MM.1S (cell line): Measurements from ENCODE around the gene NPEPL1.

Source experiments
- DNase-seq: peaks from one replicate; pipeline ENCODE4 v3.0.0-alpha.2; 2015
- H2AFZ ChIP-seq: fragments of 300-600 bp; sonication (generic); 2 replicates; pipeline ENCODE4 v1.6.0; 2016; ENCODE audit warnings: antibody characterized with exemption, low read length
- H3F3A ChIP-seq: fragments of 300-600 bp; sonication (generic); 2 replicates; pipeline ENCODE4 v1.6.1; 2016; ENCODE audit warnings: mild to moderate bottlenecking, antibody characterized with exemption, low read length, moderate library complexity, mixed read lengths; ENCODE audit not compliant: insufficient read depth
- H3K27ac ChIP-seq: fragments of 300-600 bp; sonication (generic); 2 replicates; pipeline ENCODE4 v1.5.1; 2016; ENCODE audit warnings: mild to moderate bottlenecking, low read length
- H3K27me3 ChIP-seq: fragments of 300-600 bp; sonication (generic); replicated peaks from 2 replicates; pipeline ENCODE4 v1.6.0; 2016; ENCODE audit warnings: low read length; ENCODE audit not compliant: insufficient read depth
- H3K36me3 ChIP-seq: fragments of 300-600 bp; sonication (generic); replicated peaks from 2 replicates; pipeline ENCODE4 v1.6.1; 2016; ENCODE audit warnings: mild to moderate bottlenecking, low read length, mixed read lengths; ENCODE audit not compliant: insufficient read depth
- H3K4me1 ChIP-seq: fragments of 300-600 bp; sonication (generic); 2 replicates; pipeline ENCODE4 v1.6.1; 2016; ENCODE audit warnings: low read length, mixed read lengths
- H3K4me2 ChIP-seq: fragments of 300-600 bp; sonication (generic); 2 replicates; pipeline ENCODE4 v1.6.0; 2016; ENCODE audit warnings: low read depth, low read length
- H3K4me3 ChIP-seq: fragments of 300-600 bp; sonication (generic); 2 replicates; pipeline ENCODE4 v1.5.1; 2016; ENCODE audit warnings: low read length, mixed read lengths
- H3K79me2 ChIP-seq: fragments of 300-600 bp; sonication (generic); 2 replicates; pipeline ENCODE4 v1.6.1; 2016; ENCODE audit warnings: mixed run types, low read length, mixed read lengths
- H3K9ac ChIP-seq: fragments of 300-600 bp; sonication (generic); 2 replicates; pipeline ENCODE4 v1.6.1; 2016; ENCODE audit warnings: low read length, mixed read lengths
- H3K9me2 ChIP-seq: fragments of 300-600 bp; sonication (generic); replicated peaks from 2 replicates; pipeline ENCODE4 v1.6.1; 2016; ENCODE audit warnings: mild to moderate bottlenecking, low read length, mixed read lengths; ENCODE audit not compliant: insufficient read depth
- H3K9me3 ChIP-seq: fragments of 300-600 bp; sonication (generic); replicated peaks from 2 replicates; pipeline ENCODE4 v1.6.1; 2016; ENCODE audit warnings: mild to moderate bottlenecking, low read length, mixed read lengths; ENCODE audit not compliant: insufficient read depth
- H4K20me1 ChIP-seq: fragments of 300-600 bp; sonication (generic); 2 replicates; pipeline ENCODE4 v1.6.1; 2016; ENCODE audit warnings: mild to moderate bottlenecking, low read length, moderate library complexity, mixed read lengths; ENCODE audit not compliant: insufficient read depth
- EZH2 ChIP-seq: fragments of 300-600 bp; sonication (generic); optimal IDR thresholded peaks from 2 replicates; pipeline ENCODE3; 2017; ENCODE audit warnings: low read depth, mild to moderate bottlenecking, antibody characterized with exemption, low read length, mixed read lengths
- EZH2phosphoT487 ChIP-seq: fragments of 300-600 bp; sonication (generic); IDR thresholded peaks from 2 replicates; pipeline ENCODE4 v1.6.1; 2018; ENCODE audit warnings: antibody characterized with exemption, low read length
- TF ChIP-seq, protein P1 (sequence below): fragments of 300-600 bp; sonication (generic); IDR thresholded peaks from 2 replicates; pipeline ENCODE4 v1.5.1; 2016; ENCODE audit warnings: antibody characterized with exemption, low read length, mixed read lengths

The NPEPL1 gene

DNA sequence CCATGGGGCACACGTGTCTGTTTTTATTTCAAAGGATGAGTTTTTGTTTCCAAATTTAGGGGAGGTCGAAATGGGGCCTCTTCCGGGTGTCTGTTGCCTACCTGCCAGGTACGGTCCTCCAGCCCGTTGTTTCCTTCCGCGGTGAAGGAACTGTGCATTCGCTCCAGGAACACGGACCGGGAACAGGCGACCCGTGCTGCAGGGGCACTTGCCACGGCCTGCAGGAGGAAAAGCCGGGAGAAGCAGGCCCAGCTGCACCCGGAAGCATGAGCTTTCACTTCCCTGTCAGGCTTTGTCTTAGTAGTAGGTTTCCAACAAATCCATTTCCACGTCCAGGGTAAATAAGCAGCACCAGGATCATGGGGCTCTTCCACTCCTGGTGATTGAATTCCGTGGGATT is 17.0 kb upstream of the NPEPL1 start:
- no peaks in the 10 kb centered on the region for H3K27me3 ChIP-seq
- no peaks in the 10 kb centered on the region; the same call in 1 of the 2 replicates for H3K36me3 ChIP-seq
- H3K79me2 ChIP-seq: peaks cover under 1% of the 10 kb centered on the region; the same call in 1 of the 2 replicates
- no peaks in the 10 kb centered on the region for H3K9me2 ChIP-seq
- no peak overlapping the region for H3K27ac ChIP-seq
- no peak overlapping the region for H3K9ac ChIP-seq
- no peak overlapping the region for H2AFZ ChIP-seq
- H3K4me1 ChIP-seq: no peaks in the 10 kb centered on the region
- TF ChIP-seq EZH2: no peak
- TF ChIP-seq, protein P1, sequence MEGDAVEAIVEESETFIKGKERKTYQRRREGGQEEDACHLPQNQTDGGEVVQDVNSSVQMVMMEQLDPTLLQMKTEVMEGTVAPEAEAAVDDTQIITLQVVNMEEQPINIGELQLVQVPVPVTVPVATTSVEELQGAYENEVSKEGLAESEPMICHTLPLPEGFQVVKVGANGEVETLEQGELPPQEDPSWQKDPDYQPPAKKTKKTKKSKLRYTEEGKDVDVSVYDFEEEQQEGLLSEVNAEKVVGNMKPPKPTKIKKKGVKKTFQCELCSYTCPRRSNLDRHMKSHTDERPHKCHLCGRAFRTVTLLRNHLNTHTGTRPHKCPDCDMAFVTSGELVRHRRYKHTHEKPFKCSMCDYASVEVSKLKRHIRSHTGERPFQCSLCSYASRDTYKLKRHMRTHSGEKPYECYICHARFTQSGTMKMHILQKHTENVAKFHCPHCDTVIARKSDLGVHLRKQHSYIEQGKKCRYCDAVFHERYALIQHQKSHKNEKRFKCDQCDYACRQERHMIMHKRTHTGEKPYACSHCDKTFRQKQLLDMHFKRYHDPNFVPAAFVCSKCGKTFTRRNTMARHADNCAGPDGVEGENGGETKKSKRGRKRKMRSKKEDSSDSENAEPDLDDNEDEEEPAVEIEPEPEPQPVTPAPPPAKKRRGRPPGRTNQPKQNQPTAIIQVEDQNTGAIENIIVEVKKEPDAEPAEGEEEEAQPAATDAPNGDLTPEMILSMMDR: no peak
- TF ChIP-seq EZH2phosphoT487: no peak
- no peak overlapping the region for H3K4me2 ChIP-seq
- DNase-seq: no peak
- H3K4me3 ChIP-seq: no peak overlapping the region
- no peaks in the 10 kb centered on the region for H3F3A ChIP-seq
- H3K9me3 ChIP-seq: no peaks in the 10 kb centered on the region
- H4K20me1 ChIP-seq: no peaks in the 10 kb centered on the region

DNA sequence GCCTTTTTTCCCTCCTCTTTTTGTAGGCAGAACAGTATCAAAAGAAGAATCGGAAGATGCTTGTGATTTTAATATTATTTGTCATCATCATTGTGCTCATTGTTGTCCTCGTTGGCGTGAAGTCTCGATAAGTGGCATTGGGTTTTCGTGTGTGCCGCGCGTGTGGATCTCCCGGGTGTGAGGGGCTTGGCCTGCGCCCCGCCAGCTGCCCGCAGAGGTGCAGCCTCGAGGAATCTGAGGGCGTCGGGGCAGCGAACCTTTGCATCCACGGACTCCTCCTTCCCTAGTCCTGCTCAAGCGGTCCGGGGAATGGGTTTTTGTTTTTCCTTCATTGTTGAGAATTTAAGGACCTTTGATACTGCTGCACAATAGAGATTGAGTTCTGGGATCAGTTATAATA is 16.4 kb upstream of the NPEPL1 start:
- Histone ChIP-seq H2AFZ (no peak overlapping the region), H3K36me3 (no peaks in the 10 kb centered on the region; the same call in 1 of the 2 replicates), H3K4me3 (no peak overlapping the region), H3K27ac (no peak overlapping the region), H3K4me1 (no peaks in the 10 kb centered on the region), H4K20me1 (no peaks in the 10 kb centered on the region), H3F3A (no peaks in the 10 kb centered on the region), H3K79me2 (no peaks in the 10 kb centered on the region), H3K9me2 (no peaks in the 10 kb centered on the region), H3K4me2 (no peak overlapping the region), H3K9ac (no peak overlapping the region), H3K27me3 (no peaks in the 10 kb centered on the region), H3K9me3 (no peaks in the 10 kb centered on the region)
- TF ChIP-seq, protein P1: no peak
- TF ChIP-seq EZH2: no peak
- TF ChIP-seq EZH2phosphoT487: no peak
- no peak for DNase-seq

DNA sequence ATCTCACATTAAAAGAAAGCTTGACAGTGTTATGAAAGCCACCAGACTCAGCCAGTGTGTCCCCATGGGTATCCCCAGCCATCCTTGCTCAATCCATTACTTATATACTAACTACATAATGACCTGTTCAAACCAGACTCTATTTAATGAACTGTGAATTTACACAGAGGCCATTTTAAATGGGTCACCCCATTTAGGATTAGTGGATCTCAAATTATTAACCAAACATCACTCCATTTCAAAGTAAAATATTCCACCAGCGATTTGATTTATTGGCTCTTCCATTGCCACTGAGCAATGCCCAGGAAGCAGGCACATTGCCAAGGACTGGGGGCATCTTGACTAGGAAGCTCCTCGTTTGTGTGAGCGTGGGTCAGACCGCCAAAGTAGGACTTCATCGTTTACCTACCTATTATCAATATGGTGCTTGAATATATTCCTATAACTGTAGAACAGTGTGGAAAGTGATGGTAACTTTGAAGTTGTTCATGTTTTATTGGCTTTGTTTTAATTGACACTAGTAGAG is 15.5 kb upstream of the NPEPL1 start:
- Histone ChIP-seq H3K9me2 (no peaks in the 10 kb centered on the region), H3K79me2 (no peaks in the 10 kb centered on the region), H3K36me3 (no peaks in the 10 kb centered on the region; the same call in 1 of the 2 replicates), H3K27ac (no peak overlapping the region), H3K9me3 (no peaks in the 10 kb centered on the region), H3K27me3 (no peaks in the 10 kb centered on the region), H3F3A (no peaks in the 10 kb centered on the region), H4K20me1 (no peaks in the 10 kb centered on the region), H2AFZ (no peak overlapping the region), H3K4me3 (no peak overlapping the region), H3K4me2 (no peak overlapping the region), H3K9ac (no peak overlapping the region), H3K4me1 (no peaks in the 10 kb centered on the region)
- DNase-seq: no peak
- TF ChIP-seq EZH2: no peak

DNA sequence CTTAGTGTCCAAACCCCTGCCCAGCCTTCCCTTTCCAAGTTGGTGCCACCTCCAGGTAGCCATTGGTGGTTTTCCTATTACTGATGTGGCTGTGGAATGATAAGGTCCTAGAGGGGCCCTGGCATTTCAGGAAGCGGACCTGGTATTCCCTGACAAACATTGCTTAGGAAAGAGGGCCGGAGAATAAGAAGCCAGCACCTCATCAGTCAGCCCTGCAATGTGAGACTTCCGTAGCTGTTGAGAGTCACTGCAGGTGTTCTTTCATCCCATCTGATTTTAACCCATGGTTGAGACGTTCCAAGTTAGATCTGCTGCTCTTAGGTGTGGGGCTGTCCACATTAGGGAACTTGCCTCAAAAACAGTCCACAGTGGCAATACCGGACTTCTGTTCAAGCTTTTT is 14.8 kb upstream of the NPEPL1 start:
- TF ChIP-seq, protein P1: no peak
- TF ChIP-seq EZH2phosphoT487 (no peak), EZH2 (no peak)
- H2AFZ ChIP-seq: no peak overlapping the region
- H3K4me1 ChIP-seq: no peaks in the 10 kb centered on the region
- no peaks in the 10 kb centered on the region for H3K27me3 ChIP-seq
- no peak overlapping the region for H3K9ac ChIP-seq
- no peaks in the 10 kb centered on the region for H3K9me2 ChIP-seq
- no peak overlapping the region for H3K4me3 ChIP-seq
- no peak overlapping the region for H3K27ac ChIP-seq
- no peak for DNase-seq
- H3F3A ChIP-seq: no peaks in the 10 kb centered on the region
- H3K36me3 ChIP-seq: no peaks in the 10 kb centered on the region; the same call in 1 of the 2 replicates
- H4K20me1 ChIP-seq: no peaks in the 10 kb centered on the region
- no peaks in the 10 kb centered on the region for H3K9me3 ChIP-seq
- H3K79me2 ChIP-seq: no peaks in the 10 kb centered on the region
- no peak overlapping the region for H3K4me2 ChIP-seq
